Right kidney (tissue), 1 donor: ENCODE measurements around the gene RANBP10.

ENCODE experiments used
- DNase-seq: peaks from one replicate; pipeline ENCODE4 v3.0.0-alpha.2; 2016

RANBP10 gene

DNA sequence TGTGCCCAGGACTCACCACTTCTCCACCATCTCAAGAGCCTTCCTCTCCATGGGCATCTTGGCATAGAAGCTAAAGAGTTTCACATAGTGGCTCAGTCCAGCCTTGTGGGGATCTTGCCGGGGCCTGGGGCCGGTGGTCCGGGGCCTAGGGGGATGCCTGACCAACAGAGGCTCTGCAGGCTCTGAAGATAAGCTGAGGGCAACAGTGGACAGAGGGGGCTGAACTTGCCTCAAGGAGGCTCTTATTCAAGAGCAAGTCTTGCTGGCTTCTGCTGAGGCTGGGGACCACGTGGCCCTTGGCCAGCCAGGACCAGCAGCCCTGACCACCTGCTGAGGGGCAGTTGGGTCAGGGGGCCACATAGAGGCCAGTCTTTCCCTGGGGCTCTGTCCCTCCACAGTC is 22.3 kb upstream of the RANBP10 start:
- no peak for DNase-seq

DNA sequence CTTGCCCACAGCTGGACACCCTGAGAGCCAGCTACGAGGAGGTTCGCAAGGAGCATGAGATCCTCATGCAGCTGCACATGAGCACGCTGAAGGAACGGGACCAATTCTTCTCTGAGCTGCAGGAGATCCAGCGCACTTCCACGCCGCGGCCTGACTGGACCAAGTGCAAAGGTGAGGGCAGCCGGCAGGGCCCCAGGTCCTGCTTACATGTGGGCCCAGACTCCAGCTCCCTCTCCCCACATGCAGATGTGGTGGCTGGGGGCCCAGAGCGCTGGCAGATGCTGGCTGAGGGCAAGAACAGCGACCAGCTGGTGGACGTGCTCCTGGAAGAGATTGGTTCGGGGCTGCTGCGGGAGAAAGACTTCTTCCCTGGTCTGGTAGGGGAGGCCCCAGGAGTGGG is 19.5 kb upstream of the RANBP10 start:
- no peak for DNase-seq

DNA sequence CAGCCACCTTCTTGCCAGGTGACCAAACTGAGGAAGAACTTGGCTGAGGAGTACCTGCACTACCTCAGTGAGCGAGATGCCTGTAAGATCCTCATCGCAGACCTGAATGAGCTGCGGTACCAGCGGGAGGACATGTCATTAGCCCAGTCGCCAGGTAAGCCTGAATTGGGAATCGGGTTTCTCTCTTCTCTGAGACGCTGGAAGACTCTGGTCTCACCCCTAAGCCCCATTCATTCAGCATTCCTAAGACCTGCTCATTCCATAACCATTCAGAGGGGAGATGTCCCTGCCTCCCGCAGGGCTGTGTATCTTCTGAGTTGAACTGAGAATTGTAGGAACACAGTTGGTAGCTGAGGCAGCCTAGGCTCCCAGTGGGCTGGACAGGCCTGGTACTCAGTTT is 18.8 kb upstream of the RANBP10 start:
- DNase-seq, result no peak

DNA sequence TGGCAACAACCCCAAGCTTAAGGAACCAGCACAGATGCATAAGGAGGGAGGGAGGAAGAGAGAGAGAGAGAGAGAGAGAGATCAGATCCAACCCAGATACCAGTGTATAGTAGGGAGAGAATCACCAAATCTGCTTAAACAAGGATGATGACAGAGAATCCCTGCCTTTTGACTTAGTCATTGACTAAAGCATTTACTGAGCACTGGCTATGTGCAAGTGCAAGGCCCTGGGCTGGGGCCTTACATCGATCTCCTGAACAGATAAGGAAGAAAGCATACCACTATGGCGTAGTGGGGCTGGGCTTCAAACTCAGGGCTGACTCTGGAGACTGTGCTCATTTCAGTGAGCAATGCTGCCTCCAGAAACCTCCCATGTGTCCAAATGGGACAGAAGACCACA is 16.2 kb upstream of the RANBP10 start:
- DNase-seq, result no peak

DNA sequence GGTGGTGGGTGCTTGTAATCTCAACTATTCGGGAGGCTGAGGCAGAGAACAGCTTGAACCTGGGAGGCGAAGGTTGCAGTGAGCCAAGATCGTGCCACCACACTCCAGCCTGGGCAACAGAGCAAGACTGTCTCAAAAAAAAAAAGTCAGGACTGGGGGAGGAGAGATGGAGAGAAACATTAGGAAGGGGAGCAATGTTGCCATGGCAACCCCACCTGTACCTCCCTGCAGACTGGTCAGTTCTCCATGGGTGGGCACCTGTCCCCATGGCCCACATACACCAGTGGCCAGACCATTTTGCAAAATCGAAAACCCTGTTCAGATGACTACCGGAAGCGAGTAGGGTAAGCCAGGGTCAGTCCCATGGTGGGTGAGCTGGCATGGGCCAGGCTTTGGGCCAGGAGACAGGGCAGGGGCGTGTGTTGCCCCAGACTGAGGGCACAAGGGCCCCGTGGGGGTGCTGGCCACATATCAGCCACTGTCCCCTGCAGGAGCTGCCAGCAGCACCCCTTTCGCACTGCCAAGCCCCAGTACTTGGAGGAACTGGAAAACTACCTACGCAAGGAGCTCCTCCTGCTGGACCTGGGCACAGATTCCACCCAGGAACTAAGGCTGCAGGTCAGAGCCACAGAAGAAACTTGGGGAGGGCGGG is 14.4 kb upstream of the RANBP10 start:
- DNase-seq, result no peak

DNA sequence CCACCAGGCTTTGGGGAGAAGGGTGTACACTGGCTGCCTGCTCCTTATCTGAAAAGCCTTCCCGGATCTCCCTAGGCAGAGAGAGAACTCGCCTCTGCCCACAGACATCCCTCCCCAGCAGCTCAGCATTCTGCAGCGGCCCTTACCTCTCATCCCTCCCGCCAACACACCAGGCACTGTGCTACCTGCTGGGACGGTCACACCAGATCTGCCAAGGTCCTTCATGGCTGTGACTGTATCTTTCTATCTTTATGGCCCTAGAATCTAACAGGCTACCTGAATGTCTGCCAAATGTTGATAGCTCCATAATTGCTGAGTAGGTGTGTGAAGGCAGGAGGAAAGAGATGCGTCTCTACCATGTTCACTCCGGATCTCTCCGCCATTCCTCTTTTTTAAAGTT is 8.2 kb upstream of the RANBP10 start:
- no peak for DNase-seq

DNA sequence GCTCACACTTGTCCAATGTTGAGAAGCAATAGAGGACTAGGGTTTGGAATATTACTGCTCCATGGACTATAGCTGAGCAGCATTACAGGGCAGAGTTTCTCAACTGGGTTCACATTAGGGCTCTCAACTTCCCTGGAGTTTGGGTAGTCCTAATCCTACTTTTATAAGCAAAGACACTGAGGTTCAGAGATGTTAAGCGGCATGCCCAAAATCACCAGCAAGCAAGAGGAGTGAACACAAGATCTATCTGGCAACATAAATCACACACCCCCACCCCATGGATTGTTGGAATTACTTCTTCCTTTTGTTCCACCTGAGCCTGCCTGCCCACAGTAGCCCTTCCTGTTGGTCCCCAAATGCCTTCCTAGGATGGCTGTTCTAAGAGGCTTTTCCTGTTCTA is 5.5 kb upstream of the RANBP10 start:
- DNase-seq, result no peak

DNA sequence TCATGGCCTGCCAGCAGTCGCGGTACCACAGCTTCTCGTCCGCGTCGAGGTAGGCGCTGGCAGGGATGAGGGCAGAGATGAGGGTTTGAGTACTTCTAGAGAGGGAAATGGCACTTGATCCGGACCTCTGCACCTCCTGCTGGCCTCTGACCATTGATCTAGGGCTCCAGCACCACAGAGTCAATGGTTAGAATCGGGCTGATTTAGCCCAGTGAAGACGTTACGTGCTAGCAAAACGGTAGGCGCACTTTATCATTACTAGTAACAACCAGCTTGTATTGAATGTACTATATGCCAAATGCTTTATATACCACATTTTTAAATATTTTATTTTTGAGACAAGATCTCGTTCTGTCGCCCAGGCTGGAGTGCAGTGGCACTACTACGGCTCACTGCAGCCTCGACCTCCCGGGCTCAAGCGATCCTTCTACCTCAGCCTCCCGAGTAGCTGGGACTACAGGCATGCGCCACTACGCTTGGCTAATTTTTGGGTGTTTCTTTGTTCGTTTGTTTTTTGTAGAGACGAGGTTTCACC is 855 bp upstream of the RANBP10 start:
- DNase-seq, result no peak

DNA sequence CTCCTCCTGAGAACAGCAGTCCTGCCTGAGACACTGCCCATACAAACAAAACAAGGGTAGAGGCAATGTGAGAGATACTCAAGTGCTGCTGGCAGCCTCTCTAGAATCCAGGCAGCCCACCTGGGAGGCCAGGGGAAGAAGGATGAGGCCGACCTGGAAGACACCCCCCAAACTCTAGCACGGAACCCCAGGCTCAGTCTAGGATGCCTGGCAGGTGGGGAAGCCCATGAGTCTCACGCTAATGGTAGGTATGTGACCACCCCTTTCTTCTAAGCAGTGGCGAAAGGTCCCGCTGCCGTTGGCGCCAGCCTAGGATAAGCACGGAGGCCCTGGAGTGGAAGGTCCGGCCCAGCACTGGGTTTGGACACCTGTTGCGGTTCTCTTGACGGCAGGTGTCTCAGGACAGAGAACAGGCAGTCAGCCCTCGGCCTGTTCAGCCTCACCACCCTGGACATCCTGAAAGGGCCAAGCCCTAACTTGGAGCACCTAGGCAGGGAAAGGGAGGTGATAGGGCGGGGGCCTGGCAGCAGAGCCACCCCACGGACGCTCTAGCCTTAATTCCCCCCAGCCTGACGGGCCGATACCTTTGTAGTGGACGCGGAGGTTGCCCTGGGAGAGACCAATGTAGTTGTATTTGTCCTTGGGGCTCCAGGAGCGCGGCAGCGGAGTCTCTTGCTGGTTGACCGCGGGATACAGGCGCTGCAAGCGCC is 487 bp downstream of the RANBP10 start:
- DNase-seq, result peak; percentile 81

DNA sequence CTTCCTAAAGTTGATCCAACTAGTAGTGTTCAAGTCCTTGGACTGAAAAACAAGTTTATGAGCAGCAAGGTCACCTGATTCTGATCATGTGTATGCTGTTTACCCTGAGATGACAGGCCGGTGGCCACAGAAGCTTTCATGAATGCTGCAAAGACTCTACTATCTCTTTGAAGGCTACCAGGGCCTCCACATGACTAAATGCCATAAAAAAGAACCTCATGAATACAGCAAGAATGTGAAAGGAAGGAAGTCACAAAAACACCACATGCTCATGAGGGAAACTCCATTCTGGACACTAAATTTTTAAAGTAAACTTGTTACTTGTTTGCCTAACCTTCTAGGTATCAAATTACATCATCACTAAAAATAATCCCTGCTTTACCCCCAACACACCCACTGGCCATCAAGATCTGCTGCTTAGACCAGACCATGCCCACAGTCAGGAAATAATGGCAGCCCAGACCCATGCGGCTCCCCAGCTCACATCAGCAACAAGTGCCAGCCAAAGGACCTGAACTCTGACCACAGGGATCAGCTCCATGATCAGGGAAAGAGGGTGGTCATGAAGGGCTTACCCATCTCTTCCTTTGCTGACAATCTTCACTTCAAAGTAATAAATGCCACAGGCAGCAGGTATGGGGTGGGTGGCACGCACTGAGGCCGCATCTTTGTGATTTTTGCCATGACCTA is 1.4 kb downstream of the RANBP10 start:
- DNase-seq, result no peak

DNA sequence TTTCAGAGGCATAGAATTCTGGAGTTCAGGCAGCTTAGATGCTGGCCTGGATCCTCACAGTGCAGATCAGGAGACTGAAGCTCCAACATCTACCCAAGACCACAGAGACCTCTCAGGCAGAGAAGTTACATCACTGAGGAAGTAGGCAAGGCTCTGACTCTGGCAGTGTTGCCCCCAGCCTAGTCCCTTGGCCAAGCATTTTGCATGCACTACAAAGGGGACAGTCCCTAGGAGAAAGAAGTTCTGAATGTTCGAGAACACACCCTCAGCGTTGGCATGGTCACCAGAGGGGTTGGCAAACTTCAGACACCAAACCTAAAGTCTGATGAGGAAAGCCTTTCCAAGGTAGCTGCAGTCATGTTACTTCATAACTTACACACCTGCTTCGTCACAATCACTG is 2.5 kb downstream of the RANBP10 start:
- no peak for DNase-seq

DNA sequence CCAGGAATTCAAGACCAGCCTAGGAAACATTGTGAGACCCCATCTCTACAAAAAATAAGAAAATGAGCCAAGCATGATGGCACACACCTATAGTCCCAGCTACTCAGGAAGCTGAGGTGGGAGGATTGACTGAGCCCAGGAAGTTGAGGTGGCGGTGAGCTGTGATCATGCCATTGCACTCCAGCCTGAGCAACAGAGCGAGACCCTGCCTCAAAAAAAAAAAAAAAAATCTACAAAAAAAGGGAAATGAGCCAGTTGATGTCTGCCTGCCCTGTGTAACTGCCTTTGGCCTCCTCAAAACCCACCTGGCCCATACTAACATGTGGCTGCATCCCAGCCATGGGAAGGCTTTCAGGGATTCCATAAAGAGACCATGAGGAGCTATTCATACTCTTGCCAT is 4.5 kb downstream of the RANBP10 start:
- no peak for DNase-seq

DNA sequence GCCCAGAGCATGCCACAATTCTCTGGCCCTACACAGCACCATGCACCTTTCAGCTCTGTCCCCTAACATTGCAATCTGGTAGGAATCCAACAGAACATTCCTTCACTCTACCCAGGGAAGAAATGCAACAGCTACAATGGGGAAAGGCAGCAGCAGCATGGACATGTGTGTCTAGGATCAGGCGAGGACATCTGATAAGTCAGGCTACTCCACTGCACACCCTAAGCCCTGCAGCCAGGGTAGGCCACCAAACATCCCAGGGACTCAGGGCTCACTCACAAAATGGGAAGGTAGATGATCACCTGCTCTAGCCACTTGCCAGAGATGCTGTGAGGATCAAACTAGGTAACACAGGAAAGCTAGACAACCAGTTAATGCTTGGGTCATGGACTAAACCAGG is 5.1 kb downstream of the RANBP10 start:
- no peak for DNase-seq

DNA sequence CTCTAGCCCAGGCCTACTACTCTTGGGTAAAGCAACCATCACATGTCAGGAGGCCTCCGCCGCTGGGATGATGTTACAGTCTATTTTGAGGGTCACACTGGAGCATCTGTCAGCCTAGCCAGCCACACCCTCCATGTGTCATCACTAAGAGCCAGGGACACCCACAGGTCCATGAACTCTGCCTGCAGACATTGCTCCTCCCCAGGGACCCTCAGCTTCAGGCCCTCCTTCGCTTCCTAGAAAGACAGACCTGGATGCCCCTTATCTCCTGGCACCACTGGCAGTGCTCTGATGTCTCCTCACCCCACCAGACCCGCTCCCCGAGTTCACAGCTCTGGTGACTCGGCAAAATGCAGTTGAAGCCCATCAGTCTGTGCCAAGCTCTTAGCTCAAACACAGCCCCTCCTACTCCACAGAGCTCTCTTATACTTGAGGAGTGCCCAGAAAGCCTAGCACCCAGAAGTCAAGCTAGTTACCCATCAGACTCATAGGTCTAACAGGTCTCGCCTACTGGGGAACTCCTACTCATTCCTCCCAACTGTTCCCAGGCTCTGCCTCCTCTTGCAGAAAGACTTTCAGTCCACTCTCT is 5.9 kb downstream of the RANBP10 start:
- DNase-seq, result no peak

DNA sequence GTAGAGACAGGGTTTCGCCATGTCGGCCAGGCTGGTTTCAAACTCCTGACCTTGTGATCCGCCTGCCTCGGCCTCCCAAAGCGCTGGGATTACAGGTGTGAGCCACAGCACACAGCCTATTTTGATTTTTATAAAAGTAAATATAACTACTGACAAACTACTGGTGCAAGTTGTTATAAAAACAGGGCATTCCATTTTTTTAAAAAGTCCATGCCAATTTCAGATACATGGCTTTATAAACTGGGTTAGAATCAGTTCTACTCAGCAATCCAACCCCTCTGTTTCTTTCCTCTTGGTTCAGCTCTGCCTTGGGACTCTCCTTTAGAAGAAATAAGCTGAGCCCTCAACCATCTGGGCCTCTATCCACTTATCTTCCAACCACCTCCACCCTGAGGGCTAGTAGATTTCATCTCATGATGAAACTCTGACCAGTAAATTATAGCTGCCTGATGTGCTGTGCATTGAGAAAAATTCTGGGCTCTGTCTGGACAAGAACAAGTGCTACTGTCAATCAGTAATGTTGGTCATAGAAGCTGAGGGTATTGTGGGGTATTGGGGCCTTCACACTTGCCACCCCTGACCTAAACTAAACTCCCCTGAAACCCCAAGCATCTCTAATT is 10.2 kb downstream of the RANBP10 start:
- DNase-seq, result no peak

DNA sequence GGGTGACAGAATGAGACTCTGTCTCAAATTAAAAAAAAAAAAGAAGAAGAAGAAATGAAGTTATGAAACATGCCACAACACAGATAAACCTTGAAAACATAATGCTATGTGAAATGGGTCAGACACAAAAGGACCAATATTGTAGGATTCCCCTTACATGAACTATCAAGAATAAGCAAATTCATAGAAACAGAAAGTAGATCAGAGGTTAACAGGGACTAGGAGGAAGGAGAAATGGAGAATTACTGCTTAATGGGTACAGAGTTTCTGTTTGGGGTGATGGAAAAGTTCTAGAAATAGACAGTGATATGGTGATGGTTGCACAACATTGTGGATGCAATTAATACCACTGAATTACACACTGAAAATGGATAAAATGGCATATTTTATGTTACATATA is 16.3 kb downstream of the RANBP10 start:
- DNase-seq, result no peak

DNA sequence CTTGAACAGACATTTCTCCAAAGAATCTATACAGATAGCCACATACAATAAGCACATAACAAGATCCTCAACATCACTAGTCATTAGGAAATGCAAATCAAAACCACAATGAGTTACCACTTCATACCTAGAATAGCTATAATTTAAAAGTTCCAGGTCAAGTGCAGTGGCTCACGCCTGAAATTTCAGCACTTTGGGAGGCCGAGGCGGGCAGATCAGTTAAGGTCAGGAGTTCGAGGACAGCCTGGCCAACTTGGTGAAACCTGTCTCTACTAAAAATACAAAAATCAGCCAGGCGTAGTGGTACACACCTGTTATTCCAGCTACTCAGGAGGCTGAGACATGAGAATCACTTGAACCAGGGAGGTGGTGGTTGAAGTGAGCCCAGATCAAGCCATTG is 19.9 kb downstream of the RANBP10 start:
- no peak for DNase-seq

DNA sequence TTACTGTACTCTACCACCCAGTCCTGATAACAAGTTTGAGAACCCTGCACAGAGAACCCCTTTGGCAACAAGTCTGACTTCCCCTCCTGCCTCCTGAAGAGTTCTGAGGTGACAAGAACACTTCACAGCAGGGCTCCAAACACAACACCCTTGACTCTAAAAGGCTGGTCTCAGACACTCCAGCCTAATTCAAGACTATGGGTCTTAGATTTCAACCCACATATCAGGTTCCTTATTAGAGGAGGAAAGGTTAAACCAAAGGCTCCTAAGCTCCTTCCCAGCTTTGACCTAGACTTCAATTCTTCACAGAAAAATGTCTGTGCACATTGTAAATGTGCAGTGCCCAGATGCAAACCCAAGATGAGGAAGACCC is 23.0 kb downstream of the RANBP10 start:
- no peak for DNase-seq

DNA sequence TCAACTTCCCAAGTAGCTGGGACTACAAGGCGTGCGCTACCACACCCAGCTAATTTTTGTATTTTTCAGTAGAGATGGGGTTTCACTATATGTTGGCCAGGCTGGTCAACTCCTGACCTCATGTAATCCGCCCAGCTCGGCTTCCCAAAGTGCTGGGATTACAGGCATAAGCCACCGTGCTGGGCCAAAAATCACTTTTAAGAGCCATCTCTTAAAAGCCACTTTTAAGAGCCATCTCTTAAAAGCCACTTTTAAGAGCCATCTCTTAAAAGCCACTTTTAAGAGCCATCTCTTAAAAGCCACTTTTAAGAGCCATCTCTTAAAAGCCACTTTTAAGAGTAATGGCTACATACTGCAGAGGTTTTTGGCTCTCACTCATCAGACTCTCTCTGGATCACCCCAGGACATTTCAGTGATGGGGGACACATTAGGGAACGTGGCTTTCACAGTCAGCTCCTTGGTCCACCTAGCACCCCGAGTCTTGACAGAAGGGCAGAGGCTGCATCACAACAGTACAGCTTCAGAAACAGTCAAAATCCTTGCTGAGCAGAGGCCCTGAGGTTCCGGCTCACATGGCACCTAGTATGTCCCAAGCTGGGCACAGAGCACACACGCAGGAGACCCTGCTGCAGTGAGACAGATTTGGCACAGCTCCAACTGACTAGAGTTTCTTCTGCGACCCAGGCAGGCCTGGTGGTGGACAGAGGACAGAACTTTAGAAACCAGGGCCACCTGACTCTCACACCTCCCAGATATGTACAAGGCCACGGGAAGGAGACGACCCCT is 23.6 kb downstream of the RANBP10 start:
- DNase-seq, result no peak

DNA sequence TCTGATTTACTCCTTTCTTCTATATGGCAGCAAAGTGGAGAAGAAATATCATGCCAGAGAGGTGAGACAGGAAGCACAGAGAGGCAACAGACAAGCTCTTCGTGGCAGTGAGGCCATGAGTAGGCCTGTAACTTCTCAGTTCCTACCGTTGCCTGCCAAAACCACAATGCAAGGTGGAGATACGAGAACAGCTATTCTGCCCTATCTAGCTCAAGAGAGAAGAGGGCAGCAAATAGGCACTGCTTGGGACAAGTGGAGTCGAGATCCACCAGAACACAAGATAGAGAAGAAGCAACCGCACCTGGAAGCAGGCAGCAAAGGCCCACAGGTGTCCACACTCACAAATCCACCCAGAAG is 24.8 kb downstream of the RANBP10 start:
- no peak for DNase-seq

DNA sequence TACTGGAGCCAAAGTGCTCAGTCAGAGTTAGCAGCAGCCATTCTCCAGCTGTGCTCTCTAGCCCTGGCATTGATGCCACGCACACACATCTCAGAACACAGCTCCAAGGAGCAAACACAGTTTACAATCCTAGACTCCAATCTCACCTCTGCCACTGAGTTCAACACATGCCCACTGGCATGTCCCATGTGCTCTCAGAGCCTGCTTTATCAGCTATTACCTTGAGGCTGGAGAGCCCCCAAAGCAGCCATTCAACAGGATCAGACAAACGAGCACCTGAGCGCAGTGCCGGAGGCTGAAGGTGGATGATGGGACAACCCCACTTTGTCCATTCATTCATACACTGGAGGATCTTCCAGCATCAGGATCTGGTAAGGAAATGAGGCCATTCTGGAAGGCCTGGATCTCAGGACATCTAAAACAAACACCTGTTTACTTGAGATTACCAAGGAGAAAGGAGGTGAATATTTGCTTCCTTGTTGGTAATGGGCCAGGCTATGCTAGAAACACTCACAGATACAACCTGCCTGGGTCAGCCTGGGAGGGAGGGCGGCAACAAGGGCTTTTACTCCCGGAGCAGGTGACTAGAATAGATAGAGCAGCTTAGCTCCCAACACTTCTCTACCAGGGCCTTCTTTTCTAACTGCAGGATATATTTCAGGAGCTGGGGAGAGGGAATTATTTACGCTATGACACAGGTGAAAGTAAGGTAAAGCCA is 25.4 kb downstream of the RANBP10 start:
- DNase-seq, result no peak
